C1 segment of cervical spinal cord (tissue), 14 donors: ENCODE results near the gene LINGO3.

ENCODE experiments used
- DNase-seq, 14 donors: peaks; one replicate each; lab custom pipeline; 2025; lab: John Stamatoyannopoulos, UW

LINGO3 gene

GRCh38 chr19:2340496-2341243 lies 32.7 kb upstream of the LINGO3 start:
- no peak for DNase-seq

DNA sequence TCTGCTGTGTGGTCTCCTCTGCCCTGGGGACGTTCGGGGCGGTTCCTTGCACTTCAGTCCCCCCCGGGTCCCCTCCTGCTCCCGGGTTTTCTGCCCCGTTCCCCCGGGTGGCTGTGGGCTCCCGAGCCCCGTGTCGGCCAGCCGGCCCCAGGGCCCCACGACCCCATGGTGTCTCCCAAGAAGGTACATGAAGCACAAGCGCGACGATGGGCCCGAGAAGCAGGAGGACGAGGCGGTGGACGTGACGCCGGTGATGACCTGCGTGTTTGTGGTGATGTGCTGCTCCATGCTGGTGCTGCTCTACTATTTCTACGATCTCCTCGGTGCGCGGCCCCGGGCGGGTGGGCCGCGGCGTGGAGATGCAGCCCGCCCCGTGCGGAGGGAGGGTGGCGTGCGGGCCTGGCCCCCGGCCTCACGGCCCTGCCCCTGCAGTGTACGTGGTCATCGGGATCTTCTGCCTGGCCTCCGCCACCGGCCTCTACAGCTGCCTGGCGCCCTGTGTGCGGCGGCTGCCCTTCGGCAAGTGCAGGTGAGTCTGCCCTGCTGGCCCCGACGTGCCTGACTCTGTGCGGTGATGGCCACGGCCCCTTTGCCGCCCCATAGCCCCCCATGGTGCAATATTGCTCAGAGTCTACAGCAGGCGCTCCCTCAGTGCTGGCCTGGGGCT lies 31.8 kb upstream of the LINGO3 start:
- no peak for DNase-seq

DNA sequence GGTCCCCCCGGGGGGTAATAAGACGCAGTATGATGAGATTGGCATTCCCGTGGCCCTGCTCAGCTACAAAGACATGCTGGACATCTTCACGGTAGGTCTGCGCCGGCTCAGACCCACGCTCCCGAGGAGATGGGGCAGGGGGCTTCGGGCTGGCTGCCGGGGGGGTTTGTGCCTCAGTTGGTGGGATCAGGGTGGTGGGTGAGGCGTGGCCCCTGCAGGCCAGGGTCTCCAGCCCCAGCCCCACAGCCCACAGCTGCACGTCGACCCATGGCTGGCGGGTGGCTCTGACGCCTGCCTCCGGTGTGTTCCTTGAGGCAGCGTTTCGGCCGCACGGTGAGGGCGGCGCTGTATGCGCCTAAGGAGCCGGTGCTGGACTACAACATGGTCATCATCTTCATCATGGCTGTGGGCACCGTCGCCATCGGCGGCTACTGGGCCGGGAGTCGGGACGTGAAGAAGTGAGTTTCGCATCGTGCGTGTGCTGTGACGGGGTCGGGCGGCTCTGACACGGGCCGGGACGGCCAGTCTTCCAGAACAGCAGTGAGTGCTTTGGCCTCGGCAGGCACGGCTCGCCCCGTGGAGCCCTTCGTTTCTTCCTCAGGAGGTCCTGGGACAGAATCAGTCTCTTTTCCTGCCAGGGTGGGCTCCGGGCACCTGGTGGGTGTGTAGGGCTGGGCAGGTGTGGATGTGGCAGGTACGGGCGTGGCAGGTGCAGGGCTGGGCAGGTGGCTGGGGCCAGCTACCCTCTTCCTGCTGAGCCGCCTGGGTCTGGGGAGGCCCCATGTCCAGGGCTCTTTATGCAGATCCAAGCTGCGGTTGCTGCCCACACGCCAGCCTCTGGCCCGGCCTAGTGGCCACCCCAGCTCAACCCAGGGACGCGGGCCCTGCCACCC lies 31.0 kb upstream of the LINGO3 start:
- DNase-seq: no peak

- DNase-seq: no peak
These were observed 30.2 kb upstream of the LINGO3 start for GRCh38 chr19:2338055-2338615.

DNA sequence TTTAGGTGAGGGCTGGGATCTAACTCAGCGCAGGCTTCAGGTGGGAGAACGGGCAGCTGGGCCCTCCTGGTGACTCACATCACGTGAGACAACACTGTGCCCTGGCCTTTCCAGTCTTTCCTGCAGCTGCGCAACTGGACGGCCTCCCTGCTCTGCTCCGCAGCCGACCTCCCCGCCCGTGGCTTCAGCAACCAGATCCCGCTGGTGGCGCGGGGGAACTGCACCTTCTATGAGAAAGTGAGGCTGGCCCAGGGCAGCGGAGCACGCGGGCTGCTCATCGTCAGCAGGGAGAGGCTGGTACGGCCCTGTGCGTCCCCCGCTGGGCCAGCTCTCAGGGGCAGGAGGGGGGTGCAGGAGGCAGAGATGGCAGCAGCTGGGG lies 29.4 kb upstream of the LINGO3 start:
- DNase-seq: peak in 12 of 14 donors; percentile 4 to 84 (median 32)

DNA sequence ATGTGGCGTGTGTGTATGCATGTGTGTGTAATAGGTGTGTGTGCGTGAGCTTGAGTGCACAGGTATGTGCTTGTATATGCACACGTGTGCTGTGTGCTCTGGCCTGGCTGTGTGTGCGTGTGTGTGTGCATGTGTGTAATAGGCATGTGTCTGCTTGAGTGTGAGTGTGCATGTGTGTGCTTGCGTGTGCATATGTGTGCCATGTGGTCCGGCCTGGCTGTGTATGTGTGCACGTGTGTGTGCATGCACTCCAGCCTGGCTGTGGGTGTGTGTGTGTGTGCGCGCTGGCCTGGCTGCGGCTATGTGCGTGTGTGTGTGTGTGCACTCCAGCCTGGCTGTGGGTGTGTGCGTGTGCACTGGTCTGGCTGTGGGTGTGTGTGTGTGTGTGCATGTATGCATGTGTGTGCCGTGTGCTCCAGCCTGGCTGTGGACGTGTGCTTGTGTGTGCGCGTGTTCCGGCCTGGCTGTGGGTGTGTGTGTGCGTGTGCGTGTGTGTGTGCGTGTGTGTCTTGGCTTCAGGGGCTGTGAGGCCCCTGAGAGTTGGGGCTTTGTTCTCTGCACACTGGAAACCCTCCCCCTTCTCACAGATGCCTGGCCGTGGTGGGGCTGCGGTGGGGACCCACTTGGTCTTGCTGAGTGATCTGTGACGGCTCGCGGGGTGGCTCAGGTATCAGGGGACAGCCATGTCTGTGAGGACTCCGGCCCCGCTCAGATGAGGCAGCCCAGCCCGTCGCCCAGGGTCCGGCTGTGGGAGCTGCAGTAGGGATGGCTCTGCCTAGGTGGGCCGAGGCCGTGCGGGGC lies 28.8 kb upstream of the LINGO3 start:
- no peak for DNase-seq

DNA sequence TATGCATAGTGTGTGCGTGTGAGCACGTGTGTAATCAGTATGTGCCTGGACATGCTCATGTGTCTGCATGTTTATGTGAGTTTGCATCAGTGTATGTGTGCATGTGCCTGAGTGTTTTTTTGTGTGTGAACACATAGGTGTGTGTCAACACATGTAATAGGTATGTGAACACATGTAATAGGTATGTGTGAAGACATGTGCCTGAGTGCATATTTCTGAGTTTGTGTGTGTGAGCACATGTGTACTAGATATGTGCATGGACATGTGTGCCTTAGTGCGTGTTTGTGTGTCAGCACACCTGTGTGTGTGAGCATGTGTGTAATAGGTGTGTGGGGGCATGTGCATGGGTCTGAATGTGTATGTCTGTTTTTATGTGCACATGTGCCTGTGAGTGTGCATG lies 27.9 kb upstream of the LINGO3 start:
- DNase-seq: no peak

DNA sequence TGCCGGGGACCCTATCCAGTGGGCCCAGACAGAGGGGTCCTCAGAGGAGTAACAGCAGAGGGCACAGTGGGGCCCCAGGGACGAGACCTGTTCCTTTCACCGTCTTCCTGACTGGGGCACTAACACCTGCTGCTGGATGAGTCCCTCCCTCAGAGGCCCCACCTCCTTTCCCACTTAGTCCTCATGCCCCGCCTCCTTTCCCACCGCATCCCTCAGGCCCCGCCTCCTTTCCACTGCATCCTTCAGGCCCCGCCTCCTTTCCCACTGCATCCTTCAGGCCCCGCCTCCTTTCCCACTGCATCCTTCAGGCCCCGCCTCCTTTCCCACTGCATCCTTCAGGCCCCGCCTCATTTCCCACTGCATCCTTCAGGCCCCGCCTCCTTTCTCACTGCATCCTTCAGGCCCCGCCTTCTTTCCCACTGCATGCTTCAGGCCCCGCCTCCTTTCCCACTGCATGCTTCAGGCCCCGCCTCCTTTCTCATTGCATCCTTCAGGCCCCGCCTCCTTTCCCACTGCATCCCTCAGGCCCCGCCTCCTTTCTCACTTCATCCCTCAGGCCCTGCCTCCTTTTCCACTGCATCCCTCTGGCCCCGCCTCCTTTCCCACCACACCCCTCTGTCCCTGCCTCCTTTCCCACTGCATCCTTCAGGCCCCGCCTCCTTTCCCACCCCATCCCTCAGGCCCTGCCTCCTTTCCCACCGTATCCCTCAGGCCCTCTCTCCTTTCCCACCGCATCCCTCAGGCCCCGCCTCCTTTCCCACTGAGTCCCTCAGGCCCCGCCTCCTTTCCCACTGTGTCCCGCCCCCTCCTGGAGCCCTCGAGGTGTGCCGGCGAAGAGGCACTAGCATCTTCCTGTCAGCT lies 27.3 kb upstream of the LINGO3 start:
- no peak for DNase-seq

- no peak for DNase-seq
These were observed 26.5 kb upstream of the LINGO3 start for GRCh38 chr19:2334426-2334825.

GRCh38 chr19:2333807-2334211 lies 25.9 kb upstream of the LINGO3 start:
- DNase-seq: no peak

DNA sequence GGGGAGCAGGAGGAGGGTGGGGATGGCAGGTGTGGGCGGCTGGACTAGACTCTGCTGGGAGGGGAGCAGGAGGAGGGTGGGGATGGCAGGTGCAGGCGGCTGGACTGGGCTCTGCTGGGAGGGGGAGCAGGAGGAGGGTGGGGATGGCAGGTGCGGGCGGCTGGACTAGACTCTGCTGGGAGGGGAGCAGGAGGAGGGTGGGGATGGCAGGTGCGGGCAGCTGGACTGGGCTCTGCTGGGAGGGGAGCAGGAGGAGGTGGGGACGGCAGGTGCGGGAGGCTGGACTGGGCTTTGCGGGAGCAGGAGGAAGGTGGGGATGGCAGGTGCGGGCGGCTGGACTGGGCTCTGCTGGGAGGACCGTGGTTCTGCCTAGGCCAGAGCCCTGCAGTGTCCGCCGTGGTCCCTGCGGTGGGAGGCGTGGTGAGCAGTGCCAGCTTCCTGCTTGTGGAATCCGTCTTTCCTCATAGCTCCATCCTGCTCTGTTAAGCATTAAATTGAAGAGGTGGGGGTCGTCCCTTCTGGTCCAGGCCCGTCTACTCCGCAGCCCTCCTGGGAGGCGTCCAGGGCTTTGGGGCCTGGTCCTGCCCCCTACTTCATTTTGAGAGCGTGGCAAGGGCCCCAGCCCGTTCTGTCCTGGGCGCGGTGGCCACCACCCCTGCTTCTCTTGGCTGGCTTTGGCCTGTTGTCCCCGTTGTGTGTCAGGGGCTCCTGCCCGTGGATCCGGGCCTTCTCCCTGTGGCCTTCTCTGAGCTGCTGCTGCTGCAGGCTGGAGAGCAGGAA lies 25.3 kb upstream of the LINGO3 start:
- DNase-seq: peak in 2 of 14 donors; percentile 25 to 43

GRCh38 chr19:2332341-2333026 lies 24.5 kb upstream of the LINGO3 start:
- peak in 3 of 14 donors; percentile 38 to 55 (median 41) for DNase-seq

DNA sequence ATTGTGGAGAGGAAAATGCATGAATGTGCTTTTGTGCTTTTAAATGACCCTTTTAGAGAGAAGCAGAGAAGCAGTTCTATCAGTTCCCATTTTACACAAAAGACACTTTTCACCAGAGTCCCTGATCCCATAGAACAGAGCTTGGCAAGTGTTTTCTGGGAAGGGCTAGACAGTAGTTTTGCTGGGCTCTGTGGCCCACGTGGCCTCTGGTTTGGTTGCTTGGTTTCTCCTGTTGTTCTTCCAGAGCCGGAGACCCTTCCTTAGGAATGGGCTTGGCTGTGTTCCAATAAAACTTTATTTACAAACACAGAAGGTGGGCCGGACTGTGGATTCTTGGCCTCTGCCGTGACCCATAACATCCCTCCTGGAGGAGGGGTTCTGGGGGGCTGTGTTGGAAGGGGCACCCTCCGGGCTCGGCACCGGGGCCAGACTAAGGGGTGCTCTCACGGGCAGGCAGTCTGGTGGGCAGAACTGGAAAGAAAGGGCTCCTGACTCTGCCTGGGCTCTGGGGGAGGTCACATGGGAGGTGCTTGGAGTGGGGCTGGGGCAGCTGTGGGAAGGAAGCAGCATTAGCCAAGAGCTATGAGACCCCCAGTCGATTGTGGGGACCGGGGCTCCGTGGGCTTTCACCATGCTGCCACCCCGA lies 23.8 kb upstream of the LINGO3 start:
- peak in 8 of 14 donors; percentile 13 to 55 (median 40) for DNase-seq

GRCh38 chr19:2330632-2331284 lies 22.8 kb upstream of the LINGO3 start:
- peak in 2 of 14 donors; percentile 42 to 61 for DNase-seq

- no peak for DNase-seq
These were observed 22.3 kb upstream of the LINGO3 start for GRCh38 chr19:2330255-2330631.

GRCh38 chr19:2329501-2329916 lies 21.6 kb upstream of the LINGO3 start:
- DNase-seq: no peak

GRCh38 chr19:2329149-2329478 lies 21.2 kb upstream of the LINGO3 start:
- no peak for DNase-seq
